K562 treated with DMSO at 1 percent for 4 hours (cell line): Measurements from ENCODE around the gene CDKN2B-AS1. TPM values are rescaled to one million over a fixed set of nuclear protein-coding genes. Genes with fewer than 3 reads are reported as not detected.

Experiments used
- total RNA-seq: library from RNA; unstranded; fragments of 300-600 nt; gene quantifications from 2 replicates; pipeline ENCODE4 v1.2.3, GENCODE V29; 2022; ENCODE audit not compliant: insufficient read depth

Gene CDKN2B-AS1
- not detected in 2 replicates for total RNA-seq

DNA sequence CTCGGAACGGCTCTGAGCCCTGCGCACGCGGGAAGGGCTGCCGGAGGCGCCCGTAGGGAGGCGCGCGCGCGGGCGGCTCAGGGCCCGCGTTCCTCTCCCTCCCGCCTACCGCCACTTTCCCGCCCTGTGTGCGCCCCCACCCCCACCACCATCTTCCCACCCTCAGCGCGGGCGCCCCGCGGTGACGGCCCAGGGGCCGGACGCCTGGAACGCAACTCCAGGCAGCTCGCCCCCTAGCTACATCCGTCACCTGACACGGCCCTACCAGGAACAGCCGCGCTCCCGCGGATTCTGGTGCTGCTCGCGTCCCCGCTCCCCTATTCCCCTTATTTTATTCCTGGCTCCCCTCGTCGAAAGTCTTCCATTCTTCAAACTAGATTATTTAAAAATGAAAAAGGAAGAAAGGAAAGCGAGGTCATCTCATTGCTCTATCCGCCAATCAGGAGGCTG is at the start of gene CDKN2B-AS1:
Gene CDKN2B-AS1, plus strand, starts transcription at position 236 of the 450 bp plus-strand sequence.

DNA sequence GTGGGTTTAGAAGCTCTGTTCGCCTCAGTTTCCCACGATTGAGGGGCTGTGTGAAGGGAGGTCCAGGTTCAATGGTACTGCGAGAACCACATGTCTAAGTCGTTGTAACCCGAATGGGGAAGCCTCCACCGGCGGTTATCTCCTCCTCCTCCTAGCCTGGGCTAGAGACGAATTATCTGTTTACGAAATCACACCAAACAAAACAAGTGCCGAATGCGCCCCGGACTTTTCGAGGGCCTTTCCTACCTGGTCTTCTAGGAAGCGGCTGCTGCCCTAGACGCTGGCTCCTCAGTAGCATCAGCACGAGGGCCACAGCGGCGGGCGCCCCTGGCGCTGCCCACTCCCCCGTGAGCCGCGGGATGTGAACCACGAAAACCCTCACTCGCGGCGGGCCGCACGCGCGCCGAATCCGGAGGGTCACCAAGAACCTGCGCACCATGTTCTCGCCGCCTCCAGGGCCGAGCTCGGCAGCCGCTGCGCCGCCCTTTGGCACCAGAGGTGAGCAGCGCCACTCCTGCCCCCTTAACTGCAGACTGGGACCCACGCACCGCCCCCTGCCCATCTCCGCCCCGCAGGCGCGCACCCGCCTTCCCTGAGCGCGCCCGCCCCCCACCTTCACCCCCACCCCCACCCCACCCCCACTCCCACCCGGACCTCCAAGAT is 567 bp upstream of the CDKN2B-AS1 start, which contains the start of gene CDKN2A:
Gene CDKN2A, minus strand, starts transcription at position 500 of the 663 bp plus-strand sequence.

GRCh38 chr9:22008717-22009505 is 14.3 kb downstream of the CDKN2B-AS1 start, which contains the start of gene CDKN2B:
Gene CDKN2B (minus strand): TSS chr9:22009305. CDS start chr9:22008953, 352 bp downstream.

Other genes with a start within 250 kb of the CDKN2B-AS1 start
- not detected in 2 replicates for gene MTAP, start 192.2 kb upstream of the CDKN2B-AS1 start, total RNA-seq
- not detected in 2 replicates for gene CDKN2A, start 399 bp upstream of the CDKN2B-AS1 start, total RNA-seq
- gene CDKN2B, start 14.5 kb downstream of the CDKN2B-AS1 start, total RNA-seq: not detected in 2 replicates